Ishikawa (cell line): Measurements from ENCODE around the gene ACAD11.

Experiments used
- CEBPB ChIP-seq: IDR thresholded peaks from 2 replicates; pipeline ENCODE4 v1.6.1; 2012
- CREB1 ChIP-seq: IDR thresholded peaks from 2 replicates; pipeline ENCODE4 v1.6.1; 2012; ENCODE audit warnings: low read depth
- EGR1 ChIP-seq: IDR thresholded peaks from 2 replicates; pipeline ENCODE4 v1.6.1; 2012
- EP300 ChIP-seq: IDR thresholded peaks from 2 replicates; pipeline ENCODE4 v1.6.1; 2012; ENCODE audit warnings: borderline replicate concordance
- FOXM1 ChIP-seq: IDR thresholded peaks from 2 replicates; pipeline ENCODE4 v1.6.1; 2012; ENCODE audit warnings: low read depth, borderline replicate concordance
- MAX ChIP-seq: IDR thresholded peaks from 2 replicates; pipeline ENCODE4 v1.6.1; 2012
- NFIC ChIP-seq: IDR thresholded peaks from 2 replicates; pipeline ENCODE4 v1.6.1; 2012
- RAD21 ChIP-seq: IDR thresholded peaks from 2 replicates; pipeline ENCODE4 v1.6.1; 2012; ENCODE audit warnings: low read depth
- REST ChIP-seq: IDR thresholded peaks from 2 replicates; pipeline ENCODE4 v1.6.1; 2012; ENCODE audit warnings: low read depth, mild to moderate bottlenecking
- TAF1 ChIP-seq: IDR thresholded peaks from 2 replicates; pipeline ENCODE4 v1.6.1; 2012; ENCODE audit warnings: low read depth, mild to moderate bottlenecking
- TCF12 ChIP-seq: IDR thresholded peaks from 2 replicates; pipeline ENCODE4 v1.6.1; 2012; ENCODE audit warnings: low read depth
- TEAD4 ChIP-seq: IDR thresholded peaks from 2 replicates; pipeline ENCODE4 v1.6.1; 2012
- USF1 ChIP-seq: IDR thresholded peaks from 2 replicates; pipeline ENCODE4 v1.6.1; 2012
- YY1 ChIP-seq: IDR thresholded peaks from 2 replicates; pipeline ENCODE4 v1.6.1; 2012; ENCODE audit warnings: low read depth
- ZBTB7A ChIP-seq: IDR thresholded peaks from 2 replicates; pipeline ENCODE4 v1.6.1; 2012; ENCODE audit warnings: low read depth

Gene ACAD11

GRCh38 chr3:132665230-132665745 lies 5.7 kb upstream of the ACAD11 start:
- TF ChIP-seq RAD21 (no peak), MAX (no peak), TCF12 (no peak), ZBTB7A (no peak), CEBPB (no peak), YY1 (no peak), TAF1 (no peak), EGR1 (no peak), FOXM1 (no peak), REST (no peak), USF1 (no peak), NFIC (no peak), CREB1 (no peak), TEAD4 (no peak), EP300 (no peak)

GRCh38 chr3:132662212-132662611 lies 2.6 kb upstream of the ACAD11 start:
- TF ChIP-seq ZBTB7A (no peak), CEBPB (no peak), YY1 (no peak), USF1 (no peak), EGR1 (no peak), REST (no peak), RAD21 (no peak), TEAD4 (no peak), EP300 (no peak), TAF1 (no peak), FOXM1 (no peak), CREB1 (no peak), TCF12 (no peak), NFIC (no peak), MAX (no peak)

GRCh38 chr3:132661101-132661500 lies 1.5 kb upstream of the ACAD11 start:
- TF ChIP-seq TAF1 (no peak), ZBTB7A (no peak), EGR1 (no peak), TCF12 (no peak), CREB1 (no peak), CEBPB (no peak)

- TF ChIP-seq EP300 (no peak), ZBTB7A (no peak), NFIC (no peak), TAF1 (no peak), TEAD4 (no peak)
Observed at GRCh38 chr3:132660811-132661070, 1.1 kb upstream of the ACAD11 start.

GRCh38 chr3:132660052-132660810 lies 622 bp upstream of the ACAD11 start, which contains the start of gene UBA5:
Gene UBA5 (plus strand): TSS chr3:132660329. CDS start chr3:132660538, 209 bp downstream.
- TF ChIP-seq YY1 (peak; percentile 61; the same call in 1 of the 2 replicates), USF1 (0 out of 2 replicates have a peak, but pooled peaks have one; percentile 1), CREB1 (no peak), TAF1 (peak; percentile 75), TEAD4 (0 out of 2 replicates have a peak, but pooled peaks have one; percentile 4)
